ENCODE data around the gene TRIAP1.

DNA sequence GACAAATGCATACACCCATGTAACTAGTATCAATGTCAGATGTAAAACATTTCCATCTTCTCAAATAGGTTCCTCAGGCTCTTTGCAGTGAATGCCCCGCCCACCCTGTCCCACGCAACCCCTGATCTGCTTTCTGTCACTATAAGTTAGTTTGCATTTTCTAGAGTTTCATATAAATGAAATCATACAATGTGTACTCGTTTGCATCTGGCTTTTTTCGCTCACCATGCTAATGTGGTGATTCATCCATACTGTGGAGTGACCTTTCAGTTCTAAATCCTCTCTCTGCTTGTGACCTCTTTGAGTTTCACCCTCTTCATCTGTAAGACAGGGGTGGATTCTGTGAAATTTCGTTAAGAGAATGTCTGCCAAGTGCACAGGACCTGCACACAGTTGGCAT, 46.7 kb downstream of the TRIAP1 start:
- TF ChIP-seq, protein P1, sequence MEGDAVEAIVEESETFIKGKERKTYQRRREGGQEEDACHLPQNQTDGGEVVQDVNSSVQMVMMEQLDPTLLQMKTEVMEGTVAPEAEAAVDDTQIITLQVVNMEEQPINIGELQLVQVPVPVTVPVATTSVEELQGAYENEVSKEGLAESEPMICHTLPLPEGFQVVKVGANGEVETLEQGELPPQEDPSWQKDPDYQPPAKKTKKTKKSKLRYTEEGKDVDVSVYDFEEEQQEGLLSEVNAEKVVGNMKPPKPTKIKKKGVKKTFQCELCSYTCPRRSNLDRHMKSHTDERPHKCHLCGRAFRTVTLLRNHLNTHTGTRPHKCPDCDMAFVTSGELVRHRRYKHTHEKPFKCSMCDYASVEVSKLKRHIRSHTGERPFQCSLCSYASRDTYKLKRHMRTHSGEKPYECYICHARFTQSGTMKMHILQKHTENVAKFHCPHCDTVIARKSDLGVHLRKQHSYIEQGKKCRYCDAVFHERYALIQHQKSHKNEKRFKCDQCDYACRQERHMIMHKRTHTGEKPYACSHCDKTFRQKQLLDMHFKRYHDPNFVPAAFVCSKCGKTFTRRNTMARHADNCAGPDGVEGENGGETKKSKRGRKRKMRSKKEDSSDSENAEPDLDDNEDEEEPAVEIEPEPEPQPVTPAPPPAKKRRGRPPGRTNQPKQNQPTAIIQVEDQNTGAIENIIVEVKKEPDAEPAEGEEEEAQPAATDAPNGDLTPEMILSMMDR (IDR thresholded peaks at IDR 0.05; ENCODE audit: low read length): no peak
- TF ChIP-seq EZH2 (IDR thresholded peaks at IDR 0.05; ENCODE audit: borderline replicate concordance, low read length): no peak

All from OCI-LY1 (cell line).